ENCODE results near the gene RERE.

RERE gene

DNA sequence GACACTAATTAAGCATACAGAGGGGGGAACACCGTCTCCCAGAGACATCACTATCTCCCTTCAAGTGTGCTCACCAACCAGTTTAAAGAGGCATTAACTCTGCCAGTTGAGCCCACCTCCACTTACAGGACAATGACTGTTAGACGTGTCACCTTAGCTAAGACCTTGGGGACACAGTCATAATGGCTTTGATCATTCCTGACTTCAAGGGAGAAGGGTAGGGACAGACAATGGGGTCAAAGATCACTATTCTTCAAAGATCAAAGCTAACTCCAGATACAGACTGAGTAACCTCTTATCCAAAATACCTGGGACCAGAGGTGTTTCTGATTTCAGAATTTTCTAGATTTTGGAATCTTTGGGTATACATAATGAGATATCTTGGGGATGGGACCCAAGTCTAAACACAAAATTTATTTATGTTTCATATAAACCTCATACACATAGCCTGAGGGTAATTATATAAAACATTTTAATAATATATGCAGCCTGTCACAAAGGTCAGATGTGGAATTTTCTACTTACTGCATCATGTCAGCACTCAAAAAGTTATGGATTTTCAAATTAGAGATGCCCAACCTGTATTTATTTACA is 253.4 kb downstream of the RERE start:
- no peak for DNase-seq

DNA sequence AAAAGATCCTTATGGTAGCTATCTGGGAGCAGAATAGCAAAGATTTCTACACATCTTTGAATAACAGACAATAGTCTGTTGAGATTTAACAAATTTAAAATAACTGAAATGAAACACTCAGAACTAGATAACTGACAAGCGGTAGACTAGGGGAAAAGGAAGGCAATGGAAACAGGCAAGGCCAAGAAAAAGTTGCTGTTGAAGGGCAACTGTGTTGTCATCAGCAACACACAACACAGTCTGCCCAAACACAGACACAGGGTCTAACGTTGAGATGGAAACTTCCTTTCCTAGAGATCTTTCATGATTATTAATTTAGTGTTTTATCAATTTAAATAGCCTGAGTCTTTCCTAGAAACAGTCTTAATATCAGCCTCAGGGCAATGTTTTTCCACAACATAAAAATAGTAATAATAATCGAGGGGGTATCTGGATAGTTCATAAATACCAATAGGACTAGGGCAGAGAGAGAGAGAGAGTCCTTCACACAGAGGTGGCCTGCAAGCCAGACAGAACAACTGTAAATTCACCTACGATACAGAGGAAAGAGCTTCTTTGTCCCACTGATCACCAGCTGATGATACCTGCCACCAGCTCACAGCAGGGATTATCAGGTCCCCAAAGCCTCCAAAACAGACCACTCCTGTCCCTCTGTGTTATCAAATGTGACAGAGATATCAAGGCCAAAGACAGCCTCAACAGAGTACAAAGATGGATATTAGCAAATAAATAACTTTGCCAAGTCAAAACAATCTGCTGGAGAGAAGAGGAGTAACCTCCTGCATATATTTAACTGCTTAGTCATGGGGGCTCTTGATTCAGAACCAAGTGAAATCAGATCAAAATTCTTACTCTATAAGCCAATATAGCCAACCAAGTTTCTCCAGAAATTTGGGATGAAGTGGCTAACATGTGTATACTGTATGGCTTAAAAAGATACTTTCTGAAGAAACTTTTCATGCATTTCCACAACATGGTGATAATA is 254.3 kb downstream of the RERE start:
- no peak for DNase-seq

DNA sequence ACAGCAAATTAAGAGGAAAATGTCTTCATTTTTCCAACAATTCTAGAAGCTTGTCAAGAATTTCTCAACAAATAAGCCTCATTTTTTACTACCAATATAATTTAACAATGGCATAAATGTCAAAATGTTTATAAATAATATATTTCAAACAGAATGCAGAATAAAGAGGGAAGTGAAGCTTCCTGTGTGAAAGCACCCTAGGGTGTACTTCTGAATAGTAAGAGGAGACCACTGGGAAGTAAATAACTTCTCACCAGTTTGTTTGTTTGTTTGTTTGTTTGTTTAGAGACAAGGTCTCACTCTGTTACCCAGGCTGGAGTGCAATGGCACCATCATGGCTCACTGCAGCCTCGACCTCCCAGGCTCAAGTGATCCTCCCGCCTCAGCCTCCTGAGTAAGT is 255.2 kb downstream of the RERE start:
- no peak for DNase-seq

DNA sequence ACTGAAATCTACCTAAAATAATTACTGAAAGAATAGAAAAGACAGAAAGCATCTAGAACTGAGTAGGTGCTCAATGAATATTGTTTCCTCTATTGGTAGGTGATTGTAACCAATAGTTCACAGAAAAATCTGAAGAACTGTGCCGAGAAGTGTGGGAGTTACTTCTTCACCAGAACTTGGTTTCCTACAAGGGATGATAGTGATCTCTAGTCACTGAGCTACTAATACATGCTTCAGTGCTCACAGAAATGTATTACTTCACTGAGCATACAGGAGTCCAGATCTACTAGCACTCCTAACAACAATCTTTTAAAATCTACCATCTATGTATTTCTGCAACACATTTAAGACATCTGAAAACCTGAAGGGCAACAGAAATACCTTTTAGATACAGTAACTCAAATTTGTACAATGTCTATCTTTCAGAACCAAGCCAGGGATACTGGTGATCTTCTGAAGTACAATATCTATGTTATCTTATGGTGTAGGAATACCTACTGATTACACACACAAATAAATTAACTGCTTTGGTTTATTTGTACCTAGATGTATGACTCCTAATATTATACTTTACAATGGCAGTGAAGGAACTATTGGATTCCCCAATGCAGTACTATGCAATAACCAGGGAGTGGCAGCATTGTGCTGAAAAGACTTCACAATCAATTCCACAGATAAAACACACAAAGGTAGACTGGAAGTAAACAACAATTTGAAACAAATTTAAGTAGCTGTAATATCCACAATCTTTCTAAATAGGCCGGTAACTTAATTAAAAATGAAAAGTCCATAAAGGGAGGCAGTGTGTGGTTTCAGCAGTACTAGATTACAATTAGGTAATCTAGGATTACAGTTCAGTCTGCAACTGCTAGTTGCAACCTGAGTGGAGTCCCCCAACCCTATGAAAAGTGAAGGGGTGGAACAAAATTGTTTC is 256.6 kb downstream of the RERE start:
- DNase-seq, result peak; percentile 54

DNA sequence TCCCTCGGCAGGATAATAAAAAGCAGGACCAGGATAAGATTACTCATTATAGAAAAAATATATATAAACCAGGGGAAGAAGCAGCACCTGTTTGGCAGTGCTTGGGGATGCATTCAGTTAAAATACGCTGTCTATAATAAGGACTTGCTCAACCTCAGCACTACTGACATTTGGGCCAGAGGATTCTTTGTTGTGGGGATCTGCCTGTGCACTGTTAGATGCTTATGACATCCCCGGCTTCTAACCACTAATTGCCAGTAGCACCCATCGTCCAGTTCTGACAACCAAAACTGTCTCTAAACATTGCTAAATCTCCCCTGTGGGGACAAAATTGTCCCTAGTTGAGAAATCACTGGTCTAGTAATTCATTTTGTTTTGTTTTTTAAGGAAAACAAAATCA is 257.4 kb downstream of the RERE start:
- DNase-seq, result no peak

DNA sequence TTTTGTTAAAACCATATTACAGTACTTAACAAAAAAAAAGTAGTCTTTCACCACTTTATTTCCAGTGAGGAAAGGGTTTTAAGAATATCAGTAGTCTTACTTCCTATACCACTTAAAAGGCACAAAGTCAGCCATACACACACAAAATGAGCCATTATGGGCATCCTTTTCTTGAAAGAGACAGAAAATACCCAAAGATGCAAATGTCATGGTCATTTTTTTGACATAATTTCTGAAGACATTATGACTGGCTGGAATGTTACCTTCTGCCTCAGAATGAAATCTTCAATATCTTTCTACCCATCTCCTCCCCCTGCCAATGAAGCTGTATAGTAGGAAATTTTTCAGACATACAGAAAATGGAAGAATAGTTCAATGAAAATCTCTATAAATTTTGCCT is 261.9 kb downstream of the RERE start:
- DNase-seq, result no peak

DNA sequence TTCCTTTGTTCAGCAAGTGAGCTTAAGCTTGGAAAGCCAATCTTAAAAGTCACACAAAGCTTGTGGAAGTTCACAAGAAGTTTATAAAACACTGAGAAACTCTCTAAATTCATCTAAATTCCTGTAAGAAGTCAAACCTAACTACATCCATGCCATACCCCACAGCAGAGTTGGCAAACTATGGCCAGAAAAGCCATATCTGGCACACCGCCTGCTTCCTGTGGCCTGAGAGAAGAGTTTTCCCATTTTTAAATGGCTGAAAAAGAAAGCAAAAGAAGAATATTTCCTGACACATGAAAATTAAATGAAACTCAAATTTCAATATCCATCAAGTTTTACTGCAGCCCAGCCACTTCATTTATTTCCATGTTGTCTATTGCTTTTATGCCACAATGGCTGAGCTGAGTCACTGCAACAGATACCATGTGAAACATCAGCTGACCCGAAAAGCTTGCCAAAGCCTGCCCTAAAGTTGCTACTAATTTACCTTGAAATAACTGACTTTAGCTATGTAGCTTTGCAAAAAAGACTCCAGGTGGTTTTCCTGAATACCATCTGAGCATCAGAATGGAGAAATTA is 262.4 kb downstream of the RERE start:
- DNase-seq, result no peak

DNA sequence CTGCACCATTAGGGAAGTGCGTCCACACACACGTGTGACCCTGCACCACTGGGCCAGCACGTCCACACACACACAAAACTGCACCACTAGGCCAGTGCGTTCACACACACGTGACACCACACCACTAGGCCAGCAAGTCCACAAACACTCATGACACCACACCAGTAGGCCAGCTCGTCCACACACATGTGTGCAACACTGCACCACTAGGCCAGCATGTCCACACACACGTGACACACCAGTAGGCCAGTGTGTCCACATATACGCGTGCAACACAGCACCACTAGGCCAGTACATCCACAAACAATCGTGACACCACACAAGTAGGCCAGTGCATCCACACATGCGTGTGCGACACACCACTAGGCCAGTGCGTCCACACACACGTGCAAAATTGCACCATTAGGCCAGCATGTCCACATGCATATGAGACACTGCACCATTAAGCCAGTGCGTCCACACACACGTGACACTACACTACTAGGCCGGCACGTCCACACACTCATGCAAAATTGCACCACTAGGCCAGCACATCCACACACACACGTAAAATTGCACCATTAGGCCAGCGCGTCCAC is 264.5 kb downstream of the RERE start:
- no peak for DNase-seq

DNA sequence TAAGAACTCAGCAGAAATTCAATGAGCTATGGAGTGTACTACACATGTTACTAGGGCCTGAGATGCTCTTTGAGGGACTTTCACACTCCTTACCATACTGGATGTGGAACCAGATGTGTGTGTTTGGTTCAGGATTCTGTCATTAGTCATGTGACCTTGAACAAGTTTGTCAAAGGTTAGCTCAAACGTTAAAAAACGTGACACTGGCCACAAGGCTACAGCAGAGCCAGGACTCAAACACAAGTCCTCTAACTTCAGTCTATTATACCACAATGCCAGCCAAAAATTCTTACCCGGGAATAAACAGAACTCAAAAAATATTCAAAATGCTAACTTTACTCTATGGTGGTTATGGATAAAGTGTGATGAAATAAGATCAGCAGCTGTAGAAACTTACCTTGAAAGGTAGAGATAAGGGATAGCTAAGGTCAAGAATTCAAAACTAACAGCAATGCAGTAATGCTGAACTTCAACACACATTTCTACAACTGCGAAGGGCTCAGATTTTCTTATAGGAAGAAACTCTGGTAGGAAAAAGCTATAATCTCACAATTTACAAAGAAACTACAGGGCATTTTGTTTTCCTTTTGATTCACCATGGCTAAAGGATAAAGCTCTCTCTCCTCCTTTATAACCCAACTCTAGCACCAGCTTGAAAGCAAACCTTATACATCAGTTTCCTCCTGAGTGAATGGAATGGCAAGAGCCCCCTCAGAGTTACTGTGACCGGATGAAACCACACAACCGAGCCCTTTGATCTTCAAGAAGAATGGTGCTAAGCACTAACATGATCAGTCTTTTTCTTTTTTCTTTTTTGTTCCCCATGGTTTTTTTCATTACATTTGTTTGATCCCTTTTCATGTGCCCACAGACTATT is 265.6 kb downstream of the RERE start:
- no peak for DNase-seq

DNA sequence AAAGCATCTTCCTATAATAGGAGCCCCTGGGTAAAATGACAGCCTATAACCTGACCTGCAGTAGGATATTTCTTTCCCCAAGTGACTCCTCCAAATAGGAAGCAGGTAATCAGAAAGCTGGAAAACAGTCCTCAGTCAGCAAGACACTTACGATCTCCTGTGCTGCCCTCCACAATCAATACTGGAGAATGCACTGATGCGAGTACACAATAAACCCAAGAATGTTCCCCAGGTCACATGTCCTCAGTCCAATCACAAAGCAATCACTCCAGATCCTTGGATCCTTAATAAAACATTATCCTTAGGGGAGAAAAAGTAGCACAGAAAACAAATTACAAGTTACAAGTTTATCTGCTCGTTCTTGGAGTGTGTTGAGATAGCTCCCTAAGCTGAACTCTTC is 266.4 kb downstream of the RERE start:
- DNase-seq, result no peak

DNA sequence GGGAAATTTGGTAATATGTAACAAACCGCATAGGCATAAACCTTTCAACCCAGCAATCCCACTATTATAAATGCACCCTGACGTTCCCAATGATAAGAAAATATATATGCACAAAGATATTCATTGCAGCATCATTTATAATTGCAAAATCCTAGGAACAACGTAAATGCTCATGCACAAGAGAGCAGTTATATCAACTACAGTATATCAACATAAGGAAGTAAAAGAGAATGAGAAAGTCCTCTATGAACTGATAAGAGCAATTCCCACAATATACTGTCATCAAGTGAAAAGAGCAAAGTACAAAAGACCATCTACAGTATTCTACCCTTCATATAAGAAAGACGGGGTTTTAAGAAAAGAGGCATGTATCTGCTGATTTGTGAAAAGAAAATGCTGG is 269.6 kb downstream of the RERE start:
- DNase-seq, result no peak

DNA sequence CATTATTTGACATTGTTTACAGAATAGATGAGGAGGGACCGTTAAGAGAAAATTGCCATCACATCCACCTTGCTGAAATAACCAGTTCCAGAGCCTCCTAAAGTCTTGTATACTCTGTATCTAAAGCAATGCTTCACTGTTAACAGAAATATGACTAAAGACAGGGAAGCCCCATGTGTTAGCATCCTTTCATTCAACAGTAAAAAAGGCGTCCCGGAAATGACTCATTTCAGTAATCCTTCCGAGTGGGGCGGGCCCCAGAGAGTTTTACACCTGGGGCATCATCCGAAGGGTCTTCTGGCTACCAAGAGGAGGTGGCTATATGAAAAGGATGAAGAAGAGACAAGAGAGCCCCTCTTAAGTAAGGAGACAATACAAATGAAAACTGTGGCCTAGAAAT is 272.4 kb downstream of the RERE start:
- no peak for DNase-seq

DNA sequence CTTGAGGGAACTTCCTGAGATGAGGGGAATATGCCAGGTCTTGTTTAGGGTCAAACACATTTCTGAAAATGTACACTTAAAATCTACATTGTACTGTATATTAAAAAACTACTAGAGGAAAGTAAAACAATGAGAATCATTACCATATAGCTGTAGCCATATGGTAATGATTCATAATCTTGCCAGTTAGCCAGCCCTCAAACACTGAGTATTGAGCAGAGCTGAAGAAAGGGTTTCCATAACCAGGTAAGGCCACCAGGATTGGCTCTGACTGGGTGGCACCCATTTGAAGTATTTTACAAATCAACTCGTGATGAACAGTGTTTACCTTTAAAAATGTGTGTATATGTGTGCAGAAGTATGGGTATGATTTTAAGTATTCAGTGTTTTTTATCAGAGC is 272.8 kb downstream of the RERE start:
- DNase-seq, result no peak

DNA sequence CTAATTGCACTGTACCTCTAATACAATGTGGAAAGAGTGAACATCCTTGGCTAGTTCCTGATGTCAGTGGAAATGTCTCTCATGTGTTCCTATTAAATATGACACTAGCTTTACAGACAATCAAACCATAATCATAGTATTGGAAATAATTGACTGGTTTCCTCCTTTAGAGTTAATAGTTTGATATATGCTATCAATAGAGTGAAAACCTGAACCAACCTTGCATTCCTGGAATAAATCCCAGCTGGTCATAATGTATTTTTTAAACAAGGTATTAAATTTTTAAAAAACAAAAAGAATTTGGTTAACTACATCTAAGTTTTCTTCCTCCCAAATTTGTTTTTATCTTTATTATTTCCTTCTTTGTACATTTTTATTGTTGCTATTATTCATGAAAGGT is 273.5 kb downstream of the RERE start:
- DNase-seq, result no peak

DNA sequence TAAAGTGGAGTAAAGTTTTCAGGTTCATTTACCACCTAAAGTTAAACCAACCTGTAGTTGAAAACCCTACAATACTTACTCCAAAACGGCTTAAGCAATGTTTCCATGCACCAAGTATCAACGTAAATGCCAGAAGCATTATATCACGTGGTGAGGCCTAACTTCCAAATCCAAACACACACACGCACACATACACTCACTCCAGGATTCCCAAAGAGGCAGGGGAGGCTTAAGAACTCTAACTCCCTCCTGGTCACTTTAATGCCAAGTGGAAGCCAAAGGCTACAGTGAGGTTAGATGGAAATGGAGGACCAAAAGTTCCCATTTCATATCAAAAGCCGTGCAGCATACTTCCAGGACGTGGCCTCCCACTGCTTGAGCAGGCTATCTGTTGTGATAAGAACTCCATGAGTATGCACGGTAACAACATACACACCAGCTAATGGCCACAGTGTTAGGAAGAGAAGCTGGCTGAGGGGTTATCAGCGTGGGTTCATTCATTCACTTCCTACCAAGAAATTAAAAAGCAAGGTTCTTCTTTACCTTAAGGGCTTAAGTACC is 275.4 kb downstream of the RERE start:
- DNase-seq, result no peak

DNA sequence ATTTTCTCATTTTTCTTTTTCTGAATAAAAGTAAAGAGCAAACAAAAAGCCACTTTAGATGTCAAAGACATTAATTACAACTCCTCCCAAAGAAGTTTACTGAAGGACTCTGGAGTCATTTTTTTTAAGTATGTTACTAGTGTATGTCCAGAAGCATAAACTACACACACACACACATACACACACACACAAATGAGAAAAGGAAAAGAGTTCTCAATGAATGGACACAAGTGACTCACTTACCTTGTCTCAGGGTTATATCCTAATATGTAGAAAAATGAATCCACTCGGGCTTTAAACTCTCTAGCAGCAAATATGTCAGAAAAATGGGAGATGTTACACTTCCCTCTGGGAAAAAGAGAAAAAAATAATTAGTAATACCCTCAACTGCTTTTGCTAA is 276.5 kb downstream of the RERE start:
- no peak for DNase-seq

DNA sequence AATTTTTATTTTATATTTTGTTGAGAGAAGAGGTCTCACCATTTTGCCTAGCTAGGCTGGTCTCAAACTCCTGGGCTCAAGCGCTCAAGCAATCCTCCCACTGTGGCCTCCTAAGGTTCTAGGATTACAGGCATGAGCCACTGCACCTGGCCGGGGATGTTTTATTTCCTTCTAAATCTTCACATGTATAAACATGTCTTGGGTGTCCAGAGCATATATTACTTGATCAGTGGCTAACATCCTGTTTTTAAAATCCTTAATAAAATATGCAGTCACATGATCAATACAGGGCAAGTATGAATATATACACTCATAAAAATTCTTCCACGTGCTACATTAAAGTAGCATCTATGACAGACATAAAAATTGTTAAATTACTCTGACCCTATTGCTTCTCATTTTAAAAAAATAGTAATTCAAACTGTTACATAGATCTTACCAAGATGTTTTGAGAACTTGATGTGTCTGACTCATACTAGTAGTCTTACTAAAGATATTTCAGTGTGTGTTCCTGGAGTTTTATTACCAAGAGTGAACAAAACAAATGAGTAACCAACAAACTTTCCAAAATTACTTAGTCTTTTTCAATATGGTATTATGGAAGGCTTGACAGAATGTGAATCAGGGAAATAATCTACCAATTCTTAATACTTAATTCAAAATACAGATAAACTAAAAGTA is 277.0 kb downstream of the RERE start:
- no peak for DNase-seq

DNA sequence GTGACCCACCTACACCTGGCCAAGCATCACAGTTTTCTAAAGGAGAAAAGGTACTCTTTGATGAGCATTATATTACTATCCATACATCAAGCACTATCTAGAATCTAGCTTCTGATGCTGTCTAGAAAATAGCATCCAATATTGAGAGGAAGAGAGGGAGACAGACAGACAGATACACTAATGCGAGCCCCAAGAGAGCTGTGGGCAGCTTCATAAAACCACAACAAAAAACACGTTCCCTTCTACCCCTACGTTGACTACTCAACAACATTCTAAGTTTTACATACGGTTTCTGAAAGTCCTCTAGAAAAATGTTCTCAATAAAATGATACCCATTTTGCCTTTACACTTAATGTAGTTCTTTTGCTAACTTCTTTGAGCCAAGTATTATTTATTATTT is 277.8 kb downstream of the RERE start:
- no peak for DNase-seq

DNA sequence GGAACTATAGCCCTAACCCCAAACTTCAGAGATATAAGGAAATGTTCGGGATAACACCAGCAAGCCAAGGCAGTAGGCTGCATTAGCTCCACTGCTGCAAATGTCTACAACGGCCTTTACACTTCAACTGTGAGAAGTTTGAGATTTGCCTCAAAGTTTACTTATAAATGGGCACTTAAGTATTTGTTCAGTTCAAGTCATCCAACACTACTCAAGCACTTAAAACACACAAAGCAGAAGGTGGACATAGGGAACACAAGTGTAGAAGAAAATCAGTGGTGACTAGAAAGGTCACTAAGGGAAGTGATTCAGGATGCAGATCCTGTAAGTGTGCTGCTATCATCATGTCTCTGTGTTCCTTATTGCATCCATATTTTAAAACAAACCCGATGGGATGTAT is 278.9 kb downstream of the RERE start:
- no peak for DNase-seq

DNA sequence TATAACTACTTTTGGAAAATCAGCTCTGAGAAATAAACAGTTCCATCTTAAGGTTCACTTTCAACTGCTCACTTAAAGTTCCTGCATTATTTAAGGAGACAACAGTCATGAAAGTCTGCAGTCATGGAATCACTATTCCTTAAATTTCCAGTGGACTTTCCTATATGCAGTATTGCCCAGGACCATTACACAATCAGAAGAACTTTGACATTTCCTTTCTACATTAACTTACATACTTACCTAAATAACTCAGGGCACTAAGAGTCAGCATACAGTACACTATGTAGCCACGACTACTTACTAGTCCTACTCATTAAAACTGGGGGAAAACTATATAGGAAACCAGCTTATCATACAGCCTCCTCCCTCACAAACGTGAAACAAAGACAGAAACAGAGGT is 279.4 kb downstream of the RERE start:
- DNase-seq, result no peak

DNA sequence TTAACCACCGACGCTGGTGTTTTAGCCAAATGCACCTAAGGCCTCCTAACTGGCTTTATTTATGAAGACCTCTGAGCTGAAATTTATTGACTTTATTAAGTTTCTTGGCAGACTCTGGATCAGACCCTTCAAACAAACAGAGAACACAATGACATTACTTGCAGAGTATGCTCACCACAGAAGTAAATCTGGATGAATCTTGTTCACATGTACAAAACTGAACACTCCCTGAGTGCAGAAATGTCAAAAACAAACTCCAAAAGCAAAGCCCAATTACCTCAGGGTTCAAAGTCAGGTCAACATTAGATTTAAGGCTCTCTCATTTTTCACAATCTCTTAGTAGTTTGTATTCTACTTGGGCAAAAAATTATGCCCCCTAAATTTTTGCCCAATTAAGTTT is 280.9 kb downstream of the RERE start:
- DNase-seq, result no peak
